DOHH2 (cell line): ENCODE measurements around the gene GPAM.

ENCODE experiments used
- H3F3A ChIP-seq: fragments of 200-600 bp; sonication (generic), shearing (Covaris generic); 2 replicates; pipeline ENCODE4 v1.6.0; 2016; ENCODE audit warnings: antibody characterized with exemption, mild to moderate bottlenecking; ENCODE audit not compliant: control insufficient read depth, insufficient read depth
- H3K27ac ChIP-seq: fragments of 200-600 bp; sonication (generic); 2 replicates; pipeline ENCODE4 v1.5.1; 2014; ENCODE audit warnings: low read depth, mild to moderate bottlenecking, low read length, moderate library complexity
- H3K27me3 ChIP-seq: fragments of 200-600 bp; sonication (generic); 2 replicates; pipeline ENCODE4 v1.6.1; 2014; ENCODE audit warnings: mild to moderate bottlenecking, low read length, mixed read lengths; ENCODE audit not compliant: control insufficient read depth
- H3K36me3 ChIP-seq: fragments of 200-600 bp; sonication (generic); 2 replicates; pipeline ENCODE4 v1.6.1; 2014; ENCODE audit warnings: mild to moderate bottlenecking, low read length, moderate library complexity, mixed read lengths; ENCODE audit not compliant: control insufficient read depth
- H3K4me1 ChIP-seq: fragments of 200-600 bp; sonication (generic); 2 replicates; pipeline ENCODE4 v1.6.1; 2014; ENCODE audit warnings: mild to moderate bottlenecking, low read length, mixed read lengths; ENCODE audit not compliant: control insufficient read depth
- H3K4me2 ChIP-seq: fragments of 200-600 bp; sonication (generic); 2 replicates; pipeline ENCODE4 v1.6.0; 2014; ENCODE audit warnings: mild to moderate bottlenecking, low read length, moderate library complexity
- H3K4me3 ChIP-seq: fragments of 200-600 bp; sonication (generic); 2 replicates; pipeline ENCODE4 v1.5.1; 2014; ENCODE audit warnings: mild to moderate bottlenecking, low read length, mixed read lengths
- H3K79me2 ChIP-seq: fragments of 200-600 bp; sonication (generic); 2 replicates; pipeline ENCODE4 v1.6.1; 2014; ENCODE audit warnings: mild to moderate bottlenecking, low read length, mixed read lengths; ENCODE audit not compliant: control insufficient read depth
- H3K9me2 ChIP-seq: fragments of 200-600 bp; sonication (generic); replicated peaks from 2 replicates; pipeline ENCODE4 v1.6.1; 2014; ENCODE audit warnings: mild to moderate bottlenecking, low read length, mixed read lengths; ENCODE audit not compliant: control insufficient read depth
- H3K9me3 ChIP-seq: fragments of 200-600 bp; sonication (generic); 2 replicates; pipeline ENCODE4 v1.6.1; 2014; ENCODE audit warnings: antibody characterized with exemption, low read length, mixed read lengths; ENCODE audit not compliant: control insufficient read depth, insufficient read depth
- H4K20me1 ChIP-seq: fragments of 200-600 bp; sonication (generic); 2 replicates; pipeline ENCODE4 v1.6.0; 2014; ENCODE audit warnings: low read depth, mild to moderate bottlenecking, antibody characterized with exemption, low read length, moderate library complexity; ENCODE audit not compliant: control insufficient read depth, insufficient read depth
- CTCF ChIP-seq: fragments of 200-600 bp; sonication (generic); IDR thresholded peaks from one replicate; pipeline ENCODE4 v1.5.1; 2014; ENCODE audit warnings: antibody characterized with exemption, mild to moderate bottlenecking, low read depth, low read length; ENCODE audit not compliant: poor library complexity, severe bottlenecking
- EZH2phosphoT487 ChIP-seq: fragments of 200-600 bp; sonication (generic); IDR thresholded peaks from 2 replicates; pipeline ENCODE4 v1.6.1; 2017; ENCODE audit warnings: borderline replicate concordance, mild to moderate bottlenecking, antibody characterized with exemption, low read length, moderate library complexity, mixed read lengths

The GPAM gene

GRCh38 chr10:112195224-112195623, 11.7 kb upstream of the GPAM start:
- no peak for TF ChIP-seq CTCF
- no peaks in the 10 kb centered on the region for H3K27me3 ChIP-seq
- no peaks in the 10 kb centered on the region for H3K36me3 ChIP-seq
- H4K20me1 ChIP-seq: no peaks in the 10 kb centered on the region
- no peaks in the 10 kb centered on the region for H3K9me2 ChIP-seq
- H3K9me3 ChIP-seq: no peaks in the 10 kb centered on the region
- H3K27ac ChIP-seq: no peak overlapping the region
- H3K4me1 ChIP-seq: no peaks in the 10 kb centered on the region
- H3K79me2 ChIP-seq: no peaks in the 10 kb centered on the region
- no peak overlapping the region for H3K4me2 ChIP-seq
- H3K4me3 ChIP-seq: no peak overlapping the region
- H3F3A ChIP-seq: no peaks in the 10 kb centered on the region

- Histone ChIP-seq H3F3A (no peaks in the 10 kb centered on the region), H4K20me1 (no peaks in the 10 kb centered on the region), H3K36me3 (no peaks in the 10 kb centered on the region), H3K4me1 (no peaks in the 10 kb centered on the region), H3K4me2 (no peak overlapping the region), H3K4me3 (no peak overlapping the region), H3K9me3 (no peaks in the 10 kb centered on the region), H3K27ac (no peak overlapping the region), H3K79me2 (no peaks in the 10 kb centered on the region), H3K27me3 (no peaks in the 10 kb centered on the region), H3K9me2 (no peaks in the 10 kb centered on the region)
- TF ChIP-seq EZH2phosphoT487 (no peak), CTCF (no peak)
These were observed 8.2 kb upstream of the GPAM start for GRCh38 chr10:112191791-112192190.

- no peaks in the 10 kb centered on the region for H3K27me3 ChIP-seq
- no peaks in the 10 kb centered on the region for H3K9me3 ChIP-seq
- no peak overlapping the region for H3K4me3 ChIP-seq
- H3K4me1 ChIP-seq: no peaks in the 10 kb centered on the region
- no peak for TF ChIP-seq CTCF
- TF ChIP-seq EZH2phosphoT487: no peak
- no peaks in the 10 kb centered on the region for H3K9me2 ChIP-seq
- H3K27ac ChIP-seq: no peak overlapping the region
- no peaks in the 10 kb centered on the region for H4K20me1 ChIP-seq
- H3F3A ChIP-seq: no peaks in the 10 kb centered on the region
- no peaks in the 10 kb centered on the region for H3K36me3 ChIP-seq
- no peaks in the 10 kb centered on the region for H3K79me2 ChIP-seq
- H3K4me2 ChIP-seq: no peak overlapping the region
These were observed 7.6 kb upstream of the GPAM start for GRCh38 chr10:112191041-112191590.
